ENCODE results near the gene ATXN2L. TPM values are rescaled to one million over a fixed set of nuclear protein-coding genes. Genes with fewer than 3 reads are reported as not detected.

Gene ATXN2L
- total and polyA plus RNA-seq, 2 experiments from 2014 or later: 134 to 192 TPM

DNA sequence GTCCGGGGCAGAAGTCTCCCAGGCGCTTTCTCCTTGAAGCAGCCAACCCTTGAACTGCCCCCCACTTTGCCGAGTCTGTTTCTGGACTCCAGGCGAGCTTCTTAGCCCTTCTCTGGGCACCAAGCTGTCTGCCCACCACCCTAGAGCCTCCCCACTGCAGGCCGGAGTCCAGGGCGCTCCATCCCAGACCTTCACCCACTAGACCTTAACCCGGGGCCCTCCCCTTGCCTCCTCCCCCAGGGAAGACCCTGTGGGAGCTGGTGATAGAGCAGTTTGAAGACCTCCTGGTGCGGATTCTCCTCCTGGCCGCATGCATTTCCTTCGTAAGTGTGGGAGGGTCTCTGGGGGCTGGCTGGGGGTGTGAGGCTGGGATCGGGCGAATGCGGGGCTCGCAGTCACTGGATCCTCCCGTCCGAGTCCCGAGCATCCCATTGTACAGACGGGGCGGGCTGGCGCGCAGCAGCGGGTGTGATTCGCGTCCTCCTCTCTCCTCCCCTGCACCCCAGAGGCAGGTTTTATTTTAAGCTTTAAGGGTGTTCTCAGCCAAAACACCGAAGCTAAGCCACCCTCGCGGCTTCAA lies 56.6 kb downstream of the ATXN2L start:
- peak overlapping the region; percentile 92 for H3K4me3 Mint-ChIP-seq
- Histone ChIP-seq H3K27me3 (ENCODE audit: insufficient read depth) (peaks cover 22% of the 10 kb centered on the region; the same call in 1 of the 2 replicates), H3F3A (replicated peaks; ENCODE audit: low read depth) (peaks cover 12% of the 10 kb centered on the region), H4K20me1 (replicated peaks; ENCODE audit: insufficient read depth) (no peaks in the 10 kb centered on the region; the same call in 1 of the 2 replicates), H3K9me2 (ENCODE audit: insufficient read depth) (no peaks in the 10 kb centered on the region), H3K4me1 (ENCODE audit: insufficient read depth) (peaks cover 36% of the 10 kb centered on the region), H3K27ac (ENCODE audit: low read depth) (peak overlapping the region; percentile 63; the same call in 1 of the 2 replicates), H3K79me2 (replicated peaks; ENCODE audit: insufficient read depth) (no peaks in the 10 kb centered on the region), H2AFZ (peak overlapping the region; percentile 84), H3K4me3 (peak overlapping the region; percentile 91), H3K36me3 (ENCODE audit: insufficient read depth) (no peaks in the 10 kb centered on the region), H3K4me2 (peak overlapping the region; percentile 99)
- DNase-seq (ENCODE audit: low spot score) (no peak), ATAC-seq (peak; percentile 18)
- H3K9me3 Mint-ChIP-seq: no peaks in the 10 kb centered on the region; the same call in 1 of the 3 replicates
- TF ChIP-seq ZNF331 (CRISPR knock-in tag; IDR thresholded peaks at IDR 0.05; ENCODE audit: low read depth): no peak
- TF ChIP-seq EZH2 (IDR thresholded peaks at IDR 0.05; ENCODE audit: low read depth, unreplicated experiment): no peak
- peaks cover 33% of the 10 kb centered on the region for H3K27me3 Mint-ChIP-seq (ENCODE audit: insufficient read depth, low read depth, poor library complexity)
- peaks cover 8% of the 10 kb centered on the region; the same call in 2 of the 3 replicates for H3K36me3 Mint-ChIP-seq (ENCODE audit: low read depth)
- peaks cover 61% of the 10 kb centered on the region for H3K4me1 Mint-ChIP-seq
- H3K27ac Mint-ChIP-seq: peak overlapping the region; percentile 93

DNA sequence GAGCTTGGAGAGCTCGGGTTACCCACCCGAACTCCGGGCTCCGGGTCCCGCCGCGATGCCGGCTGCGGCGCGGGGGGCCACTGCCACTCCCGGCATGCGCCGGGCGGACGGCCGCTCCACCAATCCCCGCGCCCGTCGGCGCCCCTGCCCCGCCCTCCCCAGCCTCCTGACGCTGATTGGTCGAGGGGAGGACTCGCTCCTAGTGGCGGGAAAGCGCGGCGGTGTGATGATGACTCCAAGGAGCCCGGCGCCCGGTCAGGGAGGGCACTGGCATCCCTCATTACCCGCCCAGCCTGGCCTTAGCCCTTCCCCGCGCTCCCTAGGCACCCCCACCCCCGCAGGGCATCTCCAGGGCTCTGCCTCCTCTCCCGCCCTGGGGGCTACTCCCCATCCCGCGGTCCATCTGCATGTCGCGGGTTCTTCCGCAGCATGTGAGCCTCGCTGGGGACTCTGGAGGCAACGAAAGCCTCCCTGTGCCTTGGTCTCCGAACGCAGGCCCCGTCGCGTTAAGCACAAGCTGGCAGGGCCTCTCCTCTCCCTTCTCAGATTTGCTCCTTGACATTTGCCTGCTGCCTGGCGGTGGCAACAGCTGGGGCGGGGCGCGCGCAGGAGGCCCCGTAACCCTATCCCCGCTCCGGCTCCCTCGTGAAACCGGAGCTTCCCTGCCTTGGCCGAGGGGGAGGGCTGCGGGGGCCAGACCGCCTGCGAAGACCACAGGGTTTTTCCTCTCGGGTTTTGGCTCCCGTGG lies 57.2 kb downstream of the ATXN2L start:
- Histone ChIP-seq H3K9me2 (ENCODE audit: insufficient read depth) (no peaks in the 10 kb centered on the region), H3K4me3 (peak overlapping the region; percentile 91), H3K36me3 (ENCODE audit: insufficient read depth) (no peaks in the 10 kb centered on the region), H3K79me2 (replicated peaks; ENCODE audit: insufficient read depth) (no peaks in the 10 kb centered on the region), H3K4me1 (ENCODE audit: insufficient read depth) (peaks cover 36% of the 10 kb centered on the region), H3K4me2 (peak overlapping the region; percentile 99), H2AFZ (peak overlapping the region; percentile 94), H4K20me1 (replicated peaks; ENCODE audit: insufficient read depth) (no peaks in the 10 kb centered on the region; the same call in 1 of the 2 replicates), H3K27me3 (ENCODE audit: insufficient read depth) (peaks cover 22% of the 10 kb centered on the region; the same call in 1 of the 2 replicates), H3F3A (replicated peaks; ENCODE audit: low read depth) (peaks cover 10% of the 10 kb centered on the region), H3K27ac (ENCODE audit: low read depth) (peak overlapping the region; percentile 84)
- Mint-ChIP-seq H3K4me3 (peak overlapping the region; percentile 92), H3K4me1 (peaks cover 61% of the 10 kb centered on the region), H3K9me3 (no peaks in the 10 kb centered on the region; the same call in 1 of the 3 replicates), H3K27ac (peak overlapping the region; percentile 89), H3K27me3 (ENCODE audit: insufficient read depth, low read depth, poor library complexity) (peaks cover 31% of the 10 kb centered on the region), H3K36me3 (ENCODE audit: low read depth) (peaks cover 6% of the 10 kb centered on the region; the same call in 2 of the 3 replicates)
- TF ChIP-seq, protein P1, sequence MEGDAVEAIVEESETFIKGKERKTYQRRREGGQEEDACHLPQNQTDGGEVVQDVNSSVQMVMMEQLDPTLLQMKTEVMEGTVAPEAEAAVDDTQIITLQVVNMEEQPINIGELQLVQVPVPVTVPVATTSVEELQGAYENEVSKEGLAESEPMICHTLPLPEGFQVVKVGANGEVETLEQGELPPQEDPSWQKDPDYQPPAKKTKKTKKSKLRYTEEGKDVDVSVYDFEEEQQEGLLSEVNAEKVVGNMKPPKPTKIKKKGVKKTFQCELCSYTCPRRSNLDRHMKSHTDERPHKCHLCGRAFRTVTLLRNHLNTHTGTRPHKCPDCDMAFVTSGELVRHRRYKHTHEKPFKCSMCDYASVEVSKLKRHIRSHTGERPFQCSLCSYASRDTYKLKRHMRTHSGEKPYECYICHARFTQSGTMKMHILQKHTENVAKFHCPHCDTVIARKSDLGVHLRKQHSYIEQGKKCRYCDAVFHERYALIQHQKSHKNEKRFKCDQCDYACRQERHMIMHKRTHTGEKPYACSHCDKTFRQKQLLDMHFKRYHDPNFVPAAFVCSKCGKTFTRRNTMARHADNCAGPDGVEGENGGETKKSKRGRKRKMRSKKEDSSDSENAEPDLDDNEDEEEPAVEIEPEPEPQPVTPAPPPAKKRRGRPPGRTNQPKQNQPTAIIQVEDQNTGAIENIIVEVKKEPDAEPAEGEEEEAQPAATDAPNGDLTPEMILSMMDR (conservative IDR thresholded peaks at IDR 0.05; ENCODE audit: low read depth in 2 of 2): no peak
- no peak; the same call in 1 of the 2 replicates for TF ChIP-seq CREB1 (CRISPR knock-in tag; IDR thresholded peaks at IDR 0.05; ENCODE audit: low read depth)
- peak; percentile 68 for TF ChIP-seq POLR2AphosphoS5 (IDR thresholded peaks at IDR 0.05; ENCODE audit: low read depth)
- DNase-seq (ENCODE audit: low spot score): peak; percentile 93
- peak; percentile 71 for ATAC-seq

DNA sequence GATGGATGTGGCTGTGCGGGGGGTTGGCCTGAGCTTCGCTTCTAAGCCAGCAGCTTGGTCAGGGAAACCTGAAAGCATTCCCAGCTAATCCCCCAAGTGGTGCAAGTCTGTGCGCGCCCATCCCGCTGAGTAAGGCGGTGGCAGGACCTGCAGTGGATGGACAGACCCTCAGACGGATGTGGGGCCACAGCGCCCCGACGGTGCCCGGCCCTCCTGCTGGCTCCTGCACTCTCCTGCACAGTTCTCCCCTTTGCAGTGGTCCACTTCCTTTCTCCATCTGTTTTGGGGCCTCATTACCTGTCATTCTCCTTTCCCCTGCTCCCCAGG lies 57.8 kb downstream of the ATXN2L start:
- DNase-seq (ENCODE audit: low spot score): no peak
- peaks cover 10% of the 10 kb centered on the region for H3F3A ChIP-seq (replicated peaks; ENCODE audit: low read depth)
- Mint-ChIP-seq H3K27me3 (ENCODE audit: insufficient read depth, low read depth, poor library complexity) (peaks cover 31% of the 10 kb centered on the region), H3K36me3 (ENCODE audit: low read depth) (peaks cover 4% of the 10 kb centered on the region; the same call in 1 of the 3 replicates), H3K4me3 (peak overlapping the region; percentile 92), H3K9me3 (no peaks in the 10 kb centered on the region; the same call in 1 of the 3 replicates), H3K4me1 (peaks cover 61% of the 10 kb centered on the region), H3K27ac (peak overlapping the region; percentile 89; the same call in 1 of the 2 replicates)
- no peaks in the 10 kb centered on the region for H3K79me2 ChIP-seq (replicated peaks; ENCODE audit: insufficient read depth)
- peaks cover 22% of the 10 kb centered on the region; the same call in 1 of the 2 replicates for H3K27me3 ChIP-seq (ENCODE audit: insufficient read depth)
- 0 out of 2 replicates have a peak overlapping the region, but pooled peaks have one; percentile 84 for H3K27ac ChIP-seq (ENCODE audit: low read depth)
- no peaks in the 10 kb centered on the region; the same call in 1 of the 2 replicates for H4K20me1 ChIP-seq (replicated peaks; ENCODE audit: insufficient read depth)
- H3K9me2 ChIP-seq (ENCODE audit: insufficient read depth): no peaks in the 10 kb centered on the region
- peak; percentile 9 for ATAC-seq
- peak overlapping the region; percentile 91 for H3K4me3 ChIP-seq
- H3K4me2 ChIP-seq: peak overlapping the region; percentile 94
- H3K4me1 ChIP-seq (ENCODE audit: insufficient read depth): peaks cover 36% of the 10 kb centered on the region
- no peaks in the 10 kb centered on the region for H3K36me3 ChIP-seq (ENCODE audit: insufficient read depth)
- peak overlapping the region; percentile 94 for H2AFZ ChIP-seq
- TF ChIP-seq, protein P1 (conservative IDR thresholded peaks at IDR 0.05; ENCODE audit: low read depth in 2 of 2): no peak
- TF ChIP-seq, protein P2, sequence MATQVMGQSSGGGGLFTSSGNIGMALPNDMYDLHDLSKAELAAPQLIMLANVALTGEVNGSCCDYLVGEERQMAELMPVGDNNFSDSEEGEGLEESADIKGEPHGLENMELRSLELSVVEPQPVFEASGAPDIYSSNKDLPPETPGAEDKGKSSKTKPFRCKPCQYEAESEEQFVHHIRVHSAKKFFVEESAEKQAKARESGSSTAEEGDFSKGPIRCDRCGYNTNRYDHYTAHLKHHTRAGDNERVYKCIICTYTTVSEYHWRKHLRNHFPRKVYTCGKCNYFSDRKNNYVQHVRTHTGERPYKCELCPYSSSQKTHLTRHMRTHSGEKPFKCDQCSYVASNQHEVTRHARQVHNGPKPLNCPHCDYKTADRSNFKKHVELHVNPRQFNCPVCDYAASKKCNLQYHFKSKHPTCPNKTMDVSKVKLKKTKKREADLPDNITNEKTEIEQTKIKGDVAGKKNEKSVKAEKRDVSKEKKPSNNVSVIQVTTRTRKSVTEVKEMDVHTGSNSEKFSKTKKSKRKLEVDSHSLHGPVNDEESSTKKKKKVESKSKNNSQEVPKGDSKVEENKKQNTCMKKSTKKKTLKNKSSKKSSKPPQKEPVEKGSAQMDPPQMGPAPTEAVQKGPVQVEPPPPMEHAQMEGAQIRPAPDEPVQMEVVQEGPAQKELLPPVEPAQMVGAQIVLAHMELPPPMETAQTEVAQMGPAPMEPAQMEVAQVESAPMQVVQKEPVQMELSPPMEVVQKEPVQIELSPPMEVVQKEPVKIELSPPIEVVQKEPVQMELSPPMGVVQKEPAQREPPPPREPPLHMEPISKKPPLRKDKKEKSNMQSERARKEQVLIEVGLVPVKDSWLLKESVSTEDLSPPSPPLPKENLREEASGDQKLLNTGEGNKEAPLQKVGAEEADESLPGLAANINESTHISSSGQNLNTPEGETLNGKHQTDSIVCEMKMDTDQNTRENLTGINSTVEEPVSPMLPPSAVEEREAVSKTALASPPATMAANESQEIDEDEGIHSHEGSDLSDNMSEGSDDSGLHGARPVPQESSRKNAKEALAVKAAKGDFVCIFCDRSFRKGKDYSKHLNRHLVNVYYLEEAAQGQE (IDR thresholded peaks at IDR 0.05; ENCODE audit: unreplicated experiment): no peak
- TF ChIP-seq, protein P3, sequence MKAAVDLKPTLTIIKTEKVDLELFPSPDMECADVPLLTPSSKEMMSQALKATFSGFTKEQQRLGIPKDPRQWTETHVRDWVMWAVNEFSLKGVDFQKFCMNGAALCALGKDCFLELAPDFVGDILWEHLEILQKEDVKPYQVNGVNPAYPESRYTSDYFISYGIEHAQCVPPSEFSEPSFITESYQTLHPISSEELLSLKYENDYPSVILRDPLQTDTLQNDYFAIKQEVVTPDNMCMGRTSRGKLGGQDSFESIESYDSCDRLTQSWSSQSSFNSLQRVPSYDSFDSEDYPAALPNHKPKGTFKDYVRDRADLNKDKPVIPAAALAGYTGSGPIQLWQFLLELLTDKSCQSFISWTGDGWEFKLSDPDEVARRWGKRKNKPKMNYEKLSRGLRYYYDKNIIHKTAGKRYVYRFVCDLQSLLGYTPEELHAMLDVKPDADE (IDR thresholded peaks at IDR 0.05): no peak

Data from GM23338 (cell line).